ENCODE data around the gene AMPH. TPM values are rescaled to one million over a fixed set of nuclear protein-coding genes. Genes with fewer than 3 reads are reported as not detected.
"Not testable (repeated sequence)": the region's sequence is repeated elsewhere in the genome, so short reads cannot be mapped to it uniquely, and the experiment has no call there.

The AMPH gene
- total and polyA plus RNA-seq, 8 donors, result 0.22 to 6.8 (median 1.3) TPM

- no peak for TF ChIP-seq CTCF (IDR thresholded peaks at IDR 0.05)
- no peaks in the 10 kb centered on the region for H3K27me3 ChIP-seq
- H3K4me3 ChIP-seq, result no peak overlapping the region
- intact Hi-C loops (cut with DNase I), result no loop called here
- DNase-seq, result no peak
- H3K4me1 ChIP-seq, result no peaks in the 10 kb centered on the region
- ATAC-seq, result no peak
- no peak for FAIRE-seq
- H3K36me3 ChIP-seq, result no peaks in the 10 kb centered on the region
- no peaks in the 10 kb centered on the region for H3K9me3 ChIP-seq
- H3K27ac ChIP-seq, result no peak overlapping the region
- 55 to 68% methylated on average over 1 of the region's 1 CpG for WGBS, 2 donors
These were observed 219.8 kb downstream of the AMPH start for GRCh38 chr7:38411404-38411803.

- intact Hi-C loops (cut with DNase I), result no loop called here
- whole genome bisulfite sequencing, 2 donors, result 13 to 23% methylated on average over 2 of the region's 2 CpGs
- Histone ChIP-seq H3K4me3 (no peak overlapping the region), H3K4me1 (no peaks in the 10 kb centered on the region), H3K9me3 (no peaks in the 10 kb centered on the region), H3K27ac (no peak overlapping the region), H3K27me3 (no peaks in the 10 kb centered on the region), H3K36me3 (no peaks in the 10 kb centered on the region)
- DNase-seq (no peak), ATAC-seq (no peak), FAIRE-seq (no peak)
- no peak for TF ChIP-seq CTCF (IDR thresholded peaks at IDR 0.05)
These were observed 221.1 kb downstream of the AMPH start for GRCh38 chr7:38410056-38410455.

GRCh38 chr7:38409531-38409930, 221.6 kb downstream of the AMPH start:
- H3K4me3 ChIP-seq, result no peak overlapping the region
- no peaks in the 10 kb centered on the region for H3K9me3 ChIP-seq
- WGBS, 2 donors, result 77 to 84% methylated on average over 6 of the region's 6 CpGs
- H3K4me1 ChIP-seq, result no peaks in the 10 kb centered on the region
- H3K27me3 ChIP-seq, result no peaks in the 10 kb centered on the region
- DNase-seq, result no peak
- ATAC-seq, result no peak
- FAIRE-seq, result no peak
- no peaks in the 10 kb centered on the region for H3K36me3 ChIP-seq
- H3K27ac ChIP-seq, result no peak overlapping the region
- no peak for TF ChIP-seq CTCF (IDR thresholded peaks at IDR 0.05)
- intact Hi-C loops (cut with DNase I), result no loop called here

GRCh38 chr7:38398725-38399321, 232.3 kb downstream of the AMPH start:
- Histone ChIP-seq H3K27ac (no peak overlapping the region), H3K36me3 (no peaks in the 10 kb centered on the region), H3K4me1 (no peaks in the 10 kb centered on the region), H3K4me3 (no peak overlapping the region), H3K9me3 (no peaks in the 10 kb centered on the region), H3K27me3 (no peaks in the 10 kb centered on the region)
- FAIRE-seq (peak; percentile 91), DNase-seq (peak in 5 of 6 donors; percentile 7 to 78 (median 49)), ATAC-seq (peak; percentile 74 to 93 (median 89))
- intact Hi-C loops (cut with DNase I), result no loop called here
- peak; percentile 34 to 78 (median 66) for TF ChIP-seq CTCF (IDR thresholded peaks at IDR 0.05)
- 2 to 4% methylated on average over 9 of the region's 9 CpGs for WGBS, 2 donors

GRCh38 chr7:38396852-38397251, 234.3 kb downstream of the AMPH start:
- FAIRE-seq, result no peak
- Histone ChIP-seq H3K9me3 (no peaks in the 10 kb centered on the region), H3K36me3 (no peaks in the 10 kb centered on the region), H3K4me1 (no peaks in the 10 kb centered on the region), H3K27me3 (no peaks in the 10 kb centered on the region), H3K4me3 (no peak overlapping the region), H3K27ac (no peak overlapping the region)
- WGBS, 2 donors, result 70 to 74% methylated on average over 2 of the region's 2 CpGs
- no peak for DNase-seq
- no peak for ATAC-seq
- TF ChIP-seq CTCF (IDR thresholded peaks at IDR 0.05), result no peak
- intact Hi-C loops (cut with DNase I), result no loop called here

GRCh38 chr7:38395921-38396552, 235.1 kb downstream of the AMPH start:
- FAIRE-seq; DNase-seq; H3K36me3 ChIP-seq; H3K4me3 ChIP-seq; H3K27ac ChIP-seq; H3K27me3 ChIP-seq; ATAC-seq; H3K4me1 ChIP-seq; H3K9me3 ChIP-seq; intact Hi-C loops (cut with DNase I): not testable (repeated sequence)
- 90 to 93% methylated on average over 1 of the region's 1 CpG for WGBS, 2 donors
